ENCODE results near the gene LUC7L. TPM values are rescaled to one million over a fixed set of nuclear protein-coding genes. Genes with fewer than 3 reads are reported as not detected.

Gene LUC7L
- total RNA-seq, 4 donors from 2014 or later: 109 to 180 (median 123) TPM

DNA sequence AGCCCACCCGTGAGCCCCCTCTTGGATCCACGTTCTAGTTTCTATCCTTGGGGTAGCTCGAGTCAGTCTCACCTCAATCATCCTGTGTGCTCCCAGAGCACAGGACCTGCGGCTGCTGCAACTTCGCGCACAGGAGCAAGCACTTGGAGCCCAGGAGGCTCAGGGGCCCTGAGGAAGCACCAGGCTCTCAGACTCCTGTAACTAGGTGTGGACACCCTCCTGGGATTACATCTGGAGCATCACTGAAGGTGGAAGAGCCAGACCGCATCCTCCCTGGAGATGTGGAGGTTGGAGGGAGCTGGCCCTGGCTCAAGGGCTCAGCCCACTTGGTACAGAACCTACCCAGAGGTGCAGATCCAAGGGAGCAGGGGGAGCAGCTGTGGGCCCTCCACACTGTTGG, 46.2 kb downstream of the LUC7L start:
- H3K36me3 ChIP-seq: peaks cover 0 to 26% (median 0%) of the 10 kb centered on the region in 3 donors
- no peak for TF ChIP-seq EP300 (IDR thresholded peaks at IDR 0.05)
- no peak for TF ChIP-seq POLR2A (IDR thresholded peaks at IDR 0.05)
- DNase-seq (ENCODE audit: low spot score in 2 of 2): no peak
- WGBS, 2 donors: 55 to 71% methylated on average over 7 of the region's 7 CpGs
- H3K4me1 ChIP-seq: peaks cover 0 to 21% (median 14%) of the 10 kb centered on the region in 4 donors
- peaks cover 0 to 32% of the 10 kb centered on the region in 2 donors for H3K27me3 ChIP-seq
- no peak overlapping the region for H3K4me3 ChIP-seq
- no peak overlapping the region for H3K27ac ChIP-seq
- no peaks in the 10 kb centered on the region for H3K9me3 ChIP-seq

DNA sequence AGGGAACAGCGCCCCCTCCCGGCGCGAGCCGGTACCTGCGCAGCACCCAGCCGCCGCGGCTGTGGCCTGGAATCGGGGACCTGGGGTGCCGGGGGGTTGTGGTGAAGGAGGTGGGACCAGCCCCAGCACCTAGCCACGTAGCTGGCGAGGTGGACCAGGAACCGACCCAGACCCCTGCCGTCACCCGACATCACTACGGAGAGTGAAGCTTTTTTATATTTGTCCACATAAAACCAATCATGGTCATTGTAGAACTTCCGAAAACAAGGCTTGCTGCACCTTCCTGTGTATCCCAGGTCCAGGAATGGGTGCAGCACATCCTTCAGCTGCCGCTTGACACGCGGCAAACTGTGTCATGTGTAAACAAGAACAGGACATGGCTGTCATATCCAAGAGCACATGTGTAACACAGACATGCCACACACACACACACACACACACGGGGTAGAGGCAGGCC, 47.7 kb downstream of the LUC7L start:
- H3K4me3 ChIP-seq: peak overlapping the region in 2 of 4 donors; percentile 17 to 41
- no peaks in the 10 kb centered on the region for H3K9me3 ChIP-seq
- DNase-seq (ENCODE audit: low spot score in 2 of 2): peak in 1 of 2 donors; percentile 67
- no peak for TF ChIP-seq POLR2A (IDR thresholded peaks at IDR 0.05)
- TF ChIP-seq, protein P1, sequence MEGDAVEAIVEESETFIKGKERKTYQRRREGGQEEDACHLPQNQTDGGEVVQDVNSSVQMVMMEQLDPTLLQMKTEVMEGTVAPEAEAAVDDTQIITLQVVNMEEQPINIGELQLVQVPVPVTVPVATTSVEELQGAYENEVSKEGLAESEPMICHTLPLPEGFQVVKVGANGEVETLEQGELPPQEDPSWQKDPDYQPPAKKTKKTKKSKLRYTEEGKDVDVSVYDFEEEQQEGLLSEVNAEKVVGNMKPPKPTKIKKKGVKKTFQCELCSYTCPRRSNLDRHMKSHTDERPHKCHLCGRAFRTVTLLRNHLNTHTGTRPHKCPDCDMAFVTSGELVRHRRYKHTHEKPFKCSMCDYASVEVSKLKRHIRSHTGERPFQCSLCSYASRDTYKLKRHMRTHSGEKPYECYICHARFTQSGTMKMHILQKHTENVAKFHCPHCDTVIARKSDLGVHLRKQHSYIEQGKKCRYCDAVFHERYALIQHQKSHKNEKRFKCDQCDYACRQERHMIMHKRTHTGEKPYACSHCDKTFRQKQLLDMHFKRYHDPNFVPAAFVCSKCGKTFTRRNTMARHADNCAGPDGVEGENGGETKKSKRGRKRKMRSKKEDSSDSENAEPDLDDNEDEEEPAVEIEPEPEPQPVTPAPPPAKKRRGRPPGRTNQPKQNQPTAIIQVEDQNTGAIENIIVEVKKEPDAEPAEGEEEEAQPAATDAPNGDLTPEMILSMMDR (IDR thresholded peaks at IDR 0.05): peak; percentile 85 to 97 (median 93)
- no peak for TF ChIP-seq EP300 (IDR thresholded peaks at IDR 0.05)
- H3K27ac ChIP-seq: no peak overlapping the region
- peaks cover 0 to 43% of the 10 kb centered on the region in 2 donors for H3K27me3 ChIP-seq
- H3K4me1 ChIP-seq: peaks cover 0 to 29% (median 15%) of the 10 kb centered on the region in 4 donors
- 10 to 17% methylated on average over 9 to 22 of the region's 22 CpGs for WGBS, 2 donors
- H3K36me3 ChIP-seq: peaks cover 0 to 16% (median 0%) of the 10 kb centered on the region in 3 donors

DNA sequence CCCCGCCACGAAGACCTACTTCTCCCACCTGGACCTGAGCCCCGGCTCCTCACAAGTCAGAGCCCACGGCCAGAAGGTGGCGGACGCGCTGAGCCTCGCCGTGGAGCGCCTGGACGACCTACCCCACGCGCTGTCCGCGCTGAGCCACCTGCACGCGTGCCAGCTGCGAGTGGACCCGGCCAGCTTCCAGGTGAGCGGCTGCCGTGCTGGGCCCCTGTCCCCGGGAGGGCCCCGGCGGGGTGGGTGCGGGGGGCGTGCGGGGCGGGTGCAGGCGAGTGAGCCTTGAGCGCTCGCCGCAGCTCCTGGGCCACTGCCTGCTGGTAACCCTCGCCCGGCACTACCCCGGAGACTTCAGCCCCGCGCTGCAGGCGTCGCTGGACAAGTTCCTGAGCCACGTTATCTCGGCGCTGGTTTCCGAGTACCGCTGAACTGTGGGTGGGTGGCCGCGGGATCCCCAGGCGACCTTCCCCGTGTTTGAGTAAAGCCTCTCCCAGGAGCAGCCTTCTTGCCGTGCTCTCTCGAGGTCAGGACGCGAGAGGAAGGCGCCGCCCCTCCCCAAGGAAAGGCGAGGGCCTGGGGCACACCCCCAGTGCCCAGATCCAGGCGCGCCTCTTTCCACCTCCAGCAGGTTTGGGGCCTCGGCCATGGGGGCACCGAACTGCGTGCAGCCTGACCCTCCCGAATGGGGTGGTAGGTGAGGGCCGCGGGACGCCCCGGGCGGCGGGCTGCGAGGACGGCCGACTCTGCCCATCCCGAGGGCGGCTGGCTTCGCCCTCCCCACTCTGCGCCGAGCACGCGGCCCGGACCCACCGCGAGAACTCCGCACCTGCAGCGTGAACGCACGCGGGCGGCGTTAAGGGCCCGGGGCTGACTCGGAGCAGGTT, 48.3 kb downstream of the LUC7L start:
- 0 to 3% methylated on average over 15 to 39 of the region's 89 CpGs for WGBS, 2 donors
- Histone ChIP-seq H3K36me3 (peaks cover 0 to 16% (median 0%) of the 10 kb centered on the region in 3 donors), H3K27me3 (peaks cover 0 to 45% of the 10 kb centered on the region in 2 donors), H3K9me3 (no peaks in the 10 kb centered on the region), H3K27ac (no peak overlapping the region), H3K4me1 (peaks cover 0 to 32% (median 15%) of the 10 kb centered on the region in 4 donors), H3K4me3 (peak overlapping the region; percentile 9 to 41 (median 25))
- DNase-seq (ENCODE audit: low spot score in 2 of 2): peak in 1 of 2 donors; percentile 50
- TF ChIP-seq POLR2A (IDR thresholded peaks at IDR 0.05) (no peak), EP300 (IDR thresholded peaks at IDR 0.05) (no peak)
- TF ChIP-seq, protein P1 (IDR thresholded peaks at IDR 0.05): no peak

DNA sequence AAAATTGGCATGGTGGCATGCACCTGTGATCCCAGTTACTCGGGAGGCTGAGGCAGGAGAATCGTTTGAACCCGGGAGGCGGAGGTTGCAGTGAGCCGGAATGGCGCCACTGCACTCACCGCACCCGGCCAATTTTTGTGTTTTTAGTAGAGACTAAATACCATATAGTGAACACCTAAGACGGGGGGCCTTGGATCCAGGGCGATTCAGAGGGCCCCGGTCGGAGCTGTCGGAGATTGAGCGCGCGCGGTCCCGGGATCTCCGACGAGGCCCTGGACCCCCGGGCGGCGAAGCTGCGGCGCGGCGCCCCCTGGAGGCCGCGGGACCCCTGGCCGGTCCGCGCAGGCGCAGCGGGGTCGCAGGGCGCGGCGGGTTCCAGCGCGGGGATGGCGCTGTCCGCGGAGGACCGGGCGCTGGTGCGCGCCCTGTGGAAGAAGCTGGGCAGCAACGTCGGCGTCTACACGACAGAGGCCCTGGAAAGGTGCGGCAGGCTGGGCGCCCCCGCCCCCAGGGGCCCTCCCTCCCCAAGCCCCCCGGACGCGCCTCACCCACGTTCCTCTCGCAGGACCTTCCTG, 49.1 kb downstream of the LUC7L start, which contains the start of gene HBQ1:
Gene HBQ1 (plus strand): TSS at position 359 of the 575 bp plus-strand sequence. CDS start 28 bp downstream, at position 387.
- H3K36me3 ChIP-seq: peaks cover 0 to 11% (median 0%) of the 10 kb centered on the region in 3 donors
- no peak for TF ChIP-seq EP300 (IDR thresholded peaks at IDR 0.05)
- TF ChIP-seq, protein P1 (IDR thresholded peaks at IDR 0.05): peak in 3 of 5 experiments; percentile 11 to 34 (median 26)
- no peak within 1 kb of the TSS for H3K27ac ChIP-seq
- H3K9me3 ChIP-seq: no peaks in the 10 kb centered on the region
- 8 to 17% methylated on average over 21 to 49 of the region's 59 CpGs for WGBS, 2 donors
- peaks cover 0 to 36% (median 15%) of the 10 kb centered on the region in 4 donors for H3K4me1 ChIP-seq
- peaks cover 0 to 53% of the 10 kb centered on the region in 2 donors for H3K27me3 ChIP-seq
- DNase-seq (ENCODE audit: low spot score in 2 of 2): no peak
- peak within 1 kb of the TSS; percentile 9 to 41 (median 25) for H3K4me3 ChIP-seq

DNA sequence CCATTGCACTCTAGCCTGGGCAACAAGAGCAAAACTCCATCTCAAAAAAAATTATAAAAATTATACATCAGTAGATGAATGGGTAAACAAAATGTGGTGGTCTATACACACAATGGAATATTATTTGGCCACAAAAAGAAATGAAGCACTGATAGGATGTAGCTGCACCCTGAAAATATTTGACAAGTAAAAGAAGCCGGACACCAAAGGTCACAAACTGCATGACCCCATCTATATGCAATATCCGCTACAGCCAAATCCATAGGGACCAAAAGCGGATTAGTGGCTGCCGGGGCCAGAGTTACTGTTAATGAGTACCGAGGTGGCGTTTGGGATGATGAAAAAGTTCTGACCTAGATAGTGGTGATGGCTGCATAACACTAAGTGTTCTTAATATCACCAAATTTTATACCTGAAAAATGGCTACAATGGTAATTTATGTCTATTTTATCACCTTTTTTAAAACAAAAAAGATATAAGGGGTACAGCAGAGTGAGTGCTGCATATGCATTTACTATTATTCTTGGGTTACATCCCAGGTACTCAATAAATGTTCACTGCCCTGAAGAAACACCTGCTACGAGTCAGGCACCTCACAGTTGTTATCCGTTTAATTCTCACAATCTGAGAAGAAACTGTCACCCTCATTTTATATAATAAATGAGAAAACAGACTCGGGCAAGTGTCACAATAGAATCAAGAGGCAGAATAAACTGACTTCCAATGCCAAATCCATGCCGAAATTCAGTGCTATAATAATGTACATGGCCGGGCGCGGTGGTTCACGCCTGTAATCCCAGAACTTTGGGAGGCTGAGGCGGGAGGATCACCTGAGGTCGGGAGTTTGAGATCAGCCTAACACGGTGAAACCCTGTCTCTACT, 49.8 kb downstream of the LUC7L start:
- H3K27me3 ChIP-seq: peaks cover 0 to 60% of the 10 kb centered on the region in 2 donors
- WGBS, 2 donors: 70 to 79% methylated on average over 17 of the region's 17 CpGs

More for the DNA sequence above, 49.8 kb downstream of the LUC7L start:
- H3K36me3 ChIP-seq: peaks cover 0 to 4% (median 0%) of the 10 kb centered on the region in 3 donors
- TF ChIP-seq, protein P1 (IDR thresholded peaks at IDR 0.05): no peak
- TF ChIP-seq EP300 (IDR thresholded peaks at IDR 0.05): no peak
- TF ChIP-seq POLR2A (IDR thresholded peaks at IDR 0.05): no peak
- no peaks in the 10 kb centered on the region for H3K9me3 ChIP-seq
- H3K4me1 ChIP-seq: peaks cover 0 to 36% (median 15%) of the 10 kb centered on the region in 4 donors
- H3K27ac ChIP-seq: no peak overlapping the region
- DNase-seq (ENCODE audit: low spot score in 2 of 2): no peak
- no peak overlapping the region for H3K4me3 ChIP-seq
